Measurements from ENCODE around the gene NYNRIN.
"Not testable (repeated sequence)": the region's sequence is repeated elsewhere in the genome, so short reads cannot be mapped to it uniquely, and the experiment has no call there.

Gene NYNRIN

DNA sequence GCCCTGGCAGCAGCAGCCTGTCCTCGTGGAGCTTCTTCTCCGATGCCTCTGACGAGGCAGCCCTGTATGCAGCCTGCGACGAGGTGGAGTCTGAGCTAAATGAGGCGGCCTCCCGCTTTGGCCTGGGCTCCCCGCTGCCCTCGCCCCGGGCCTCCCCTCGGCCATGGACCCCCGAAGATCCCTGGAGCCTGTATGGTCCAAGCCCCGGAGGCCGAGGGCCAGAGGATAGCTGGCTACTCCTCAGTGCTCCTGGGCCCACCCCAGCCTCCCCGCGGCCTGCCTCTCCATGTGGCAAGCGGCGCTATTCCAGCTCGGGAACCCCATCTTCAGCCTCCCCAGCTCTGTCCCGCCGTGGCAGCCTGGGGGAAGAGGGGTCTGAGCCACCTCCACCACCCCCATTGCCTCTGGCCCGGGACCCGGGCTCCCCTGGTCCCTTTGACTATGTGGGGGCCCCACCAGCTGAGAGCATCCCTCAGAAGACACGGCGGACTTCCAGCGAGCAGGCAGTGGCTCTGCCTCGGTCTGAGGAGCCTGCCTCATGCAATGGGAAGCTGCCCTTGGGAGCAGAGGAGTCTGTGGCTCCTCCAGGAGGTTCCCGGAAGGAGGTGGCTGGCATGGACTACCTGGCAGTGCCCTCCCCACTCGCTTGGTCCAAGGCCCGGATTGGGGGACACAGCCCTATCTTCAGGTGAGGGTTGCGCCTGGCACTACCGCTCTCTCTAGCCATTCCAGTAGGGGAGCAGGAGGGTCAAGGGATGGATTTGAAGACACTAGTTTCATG, 28.7 kb upstream of the NYNRIN start:
- DNase-seq (ENCODE audit: low read depth, low spot score): no peak

DNA sequence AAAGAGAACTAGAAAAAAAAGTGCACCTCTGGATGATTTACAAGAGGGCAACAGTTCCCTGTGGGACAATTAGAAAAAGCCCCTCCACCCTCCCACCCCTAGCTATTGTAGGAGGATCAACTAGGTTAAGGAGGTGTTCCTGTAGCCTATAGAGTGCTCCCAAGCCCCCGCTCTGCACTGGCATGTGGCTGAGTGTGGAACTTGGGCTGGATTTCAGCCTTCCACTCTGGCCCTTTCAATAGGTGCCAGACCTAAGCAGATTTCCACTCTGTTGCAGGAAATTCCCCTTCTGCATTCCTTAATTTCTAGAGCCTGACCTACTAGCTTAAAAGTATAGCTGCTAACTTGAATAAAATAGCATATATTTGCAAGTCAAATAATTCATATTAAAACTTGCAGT, 28.1 kb upstream of the NYNRIN start:
- peak; percentile 49 for DNase-seq (ENCODE audit: low read depth, low spot score)

DNA sequence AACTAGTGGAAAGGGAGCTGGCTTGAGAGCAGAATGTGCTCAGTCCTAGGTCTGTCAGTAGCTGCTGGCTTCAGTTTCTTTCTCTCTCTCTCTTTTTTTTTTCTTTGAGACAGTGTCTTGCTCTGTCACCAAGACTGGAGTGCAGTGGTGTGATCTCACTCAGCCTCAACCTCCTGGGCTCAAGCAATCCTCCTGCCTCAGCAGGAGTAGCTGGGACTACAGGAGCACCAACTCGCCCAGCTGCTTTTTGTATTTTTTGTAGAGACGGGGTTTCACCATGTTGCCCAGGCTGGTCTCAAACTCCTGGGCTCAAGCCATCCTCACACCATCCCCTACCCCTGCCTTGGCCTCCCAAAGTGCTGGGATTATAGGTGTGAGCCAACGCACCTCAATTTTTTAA, 27.2 kb upstream of the NYNRIN start:
- DNase-seq (ENCODE audit: low read depth, low spot score): not testable (repeated sequence)

DNA sequence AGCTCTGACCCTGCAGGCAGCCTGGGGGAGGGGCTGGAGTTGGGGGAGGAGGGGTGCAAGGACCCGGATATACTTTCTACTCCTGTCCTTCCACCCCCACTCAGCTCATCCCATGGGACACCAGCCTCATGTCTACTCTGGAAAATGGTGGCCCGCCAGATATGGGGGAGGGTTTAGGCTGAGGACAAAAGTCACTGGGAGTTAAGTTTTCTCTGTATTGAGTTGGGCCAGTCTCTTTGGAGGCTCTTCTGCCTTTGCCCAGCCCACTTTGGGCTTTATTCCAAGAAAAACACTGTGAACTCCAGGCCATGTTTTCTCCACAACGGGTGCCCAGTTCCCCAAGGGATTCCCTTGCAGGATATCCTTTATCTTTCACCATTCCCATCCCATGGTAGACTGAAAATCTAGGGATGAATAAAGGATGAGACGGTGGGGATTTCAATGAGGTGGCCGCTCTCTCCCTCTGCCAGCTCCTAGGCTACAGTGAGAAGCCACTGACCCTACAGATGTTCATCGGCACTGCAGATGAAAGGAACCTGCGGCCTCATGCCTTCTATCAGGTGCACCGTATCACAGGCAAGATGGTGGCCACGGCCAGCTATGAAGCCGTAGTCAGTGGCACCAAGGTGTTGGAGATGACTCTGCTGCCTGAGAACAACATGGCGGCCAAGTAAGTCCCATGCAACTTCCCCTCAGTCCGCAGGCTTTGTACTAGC, 25.9 kb upstream of the NYNRIN start:
- no peak for DNase-seq (ENCODE audit: low read depth, low spot score)

DNA sequence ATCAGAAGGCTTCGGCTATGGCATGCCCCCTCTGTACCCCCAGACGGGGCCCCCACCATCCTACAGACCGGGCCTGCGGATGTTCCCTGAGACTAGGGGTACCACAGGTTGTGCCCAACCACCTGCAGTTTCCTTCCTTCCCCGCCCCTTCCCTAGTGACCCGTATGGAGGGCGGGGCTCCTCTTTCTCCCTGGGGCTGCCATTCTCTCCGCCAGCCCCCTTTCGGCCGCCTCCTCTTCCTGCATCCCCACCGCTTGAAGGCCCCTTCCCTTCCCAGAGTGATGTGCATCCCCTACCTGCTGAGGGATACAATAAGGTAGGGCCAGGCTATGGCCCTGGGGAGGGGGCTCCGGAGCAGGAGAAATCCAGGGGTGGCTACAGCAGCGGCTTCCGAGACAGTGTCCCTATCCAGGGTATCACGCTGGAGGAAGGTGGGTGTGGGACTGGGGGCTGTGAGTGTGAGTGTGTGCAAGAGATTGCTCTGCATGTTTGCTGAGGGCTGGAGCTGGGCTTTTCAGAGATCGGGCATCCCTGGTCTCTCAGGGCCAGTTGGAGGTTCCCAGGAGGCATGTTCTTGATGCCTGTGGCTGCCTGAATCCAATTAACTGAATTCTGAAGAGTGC, 22.2 kb upstream of the NYNRIN start:
- no peak for DNase-seq (ENCODE audit: low read depth, low spot score)

DNA sequence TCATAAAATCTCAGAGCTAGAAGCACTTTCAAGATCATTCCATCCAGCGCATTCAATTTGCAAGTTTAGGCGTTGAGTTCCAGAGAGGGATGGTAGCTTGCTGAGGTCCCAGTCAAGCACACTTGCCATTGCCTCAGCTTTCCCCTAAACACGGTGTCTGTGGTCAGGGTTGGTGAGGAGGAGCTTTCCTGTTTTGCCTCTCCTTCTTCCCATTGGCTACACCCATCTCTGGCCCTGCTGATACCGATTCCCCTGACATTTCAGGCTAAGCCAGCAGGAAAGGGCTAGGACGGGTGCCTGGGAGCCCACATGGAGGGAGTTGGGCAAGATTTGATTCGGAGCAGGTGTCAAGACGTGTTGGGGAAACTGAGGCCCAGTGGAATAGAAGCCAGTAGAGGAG, 21.7 kb upstream of the NYNRIN start:
- no peak for DNase-seq (ENCODE audit: low read depth, low spot score)

DNA sequence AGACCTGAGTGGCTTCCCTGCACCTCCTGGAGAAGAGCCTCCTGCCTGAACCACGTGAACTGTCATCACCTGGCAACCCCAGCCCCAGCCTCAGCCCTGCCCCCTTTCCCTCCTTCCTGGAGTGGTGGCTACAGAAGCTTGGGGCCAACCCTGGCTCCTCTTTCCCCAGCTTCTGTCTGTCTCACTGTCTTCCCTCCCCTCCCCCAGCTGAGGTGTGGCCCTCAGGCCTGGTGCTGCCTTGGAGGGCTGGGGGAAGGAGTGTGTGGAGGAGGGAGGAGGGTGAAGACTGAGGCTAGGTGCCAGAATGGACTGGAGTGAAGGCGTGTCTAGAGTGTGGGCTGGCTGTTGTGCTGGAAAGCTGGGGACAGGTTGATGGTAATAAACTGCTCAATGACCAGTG, 21.1 kb upstream of the NYNRIN start:
- no peak for DNase-seq (ENCODE audit: low read depth, low spot score)

DNA sequence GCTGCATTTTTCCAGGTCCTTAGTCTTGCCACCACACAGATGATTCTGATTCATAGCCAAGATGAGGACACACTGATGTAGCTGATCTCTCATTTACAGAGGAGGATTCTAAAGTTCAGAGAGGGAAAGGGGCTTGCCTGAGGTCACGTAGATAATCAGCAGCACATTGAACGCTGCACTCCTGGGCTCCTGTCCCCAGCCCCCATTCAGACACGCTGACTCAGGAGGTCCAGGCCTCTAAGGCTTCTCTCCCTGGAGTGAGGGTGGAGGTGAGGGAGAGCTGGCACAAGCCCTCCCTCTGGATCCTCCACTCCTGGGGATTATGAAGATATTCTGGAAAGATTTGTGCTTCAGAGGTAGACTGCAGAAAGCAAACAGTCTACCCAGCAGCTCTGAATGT, 20.5 kb upstream of the NYNRIN start:
- no peak for DNase-seq (ENCODE audit: low read depth, low spot score)

DNA sequence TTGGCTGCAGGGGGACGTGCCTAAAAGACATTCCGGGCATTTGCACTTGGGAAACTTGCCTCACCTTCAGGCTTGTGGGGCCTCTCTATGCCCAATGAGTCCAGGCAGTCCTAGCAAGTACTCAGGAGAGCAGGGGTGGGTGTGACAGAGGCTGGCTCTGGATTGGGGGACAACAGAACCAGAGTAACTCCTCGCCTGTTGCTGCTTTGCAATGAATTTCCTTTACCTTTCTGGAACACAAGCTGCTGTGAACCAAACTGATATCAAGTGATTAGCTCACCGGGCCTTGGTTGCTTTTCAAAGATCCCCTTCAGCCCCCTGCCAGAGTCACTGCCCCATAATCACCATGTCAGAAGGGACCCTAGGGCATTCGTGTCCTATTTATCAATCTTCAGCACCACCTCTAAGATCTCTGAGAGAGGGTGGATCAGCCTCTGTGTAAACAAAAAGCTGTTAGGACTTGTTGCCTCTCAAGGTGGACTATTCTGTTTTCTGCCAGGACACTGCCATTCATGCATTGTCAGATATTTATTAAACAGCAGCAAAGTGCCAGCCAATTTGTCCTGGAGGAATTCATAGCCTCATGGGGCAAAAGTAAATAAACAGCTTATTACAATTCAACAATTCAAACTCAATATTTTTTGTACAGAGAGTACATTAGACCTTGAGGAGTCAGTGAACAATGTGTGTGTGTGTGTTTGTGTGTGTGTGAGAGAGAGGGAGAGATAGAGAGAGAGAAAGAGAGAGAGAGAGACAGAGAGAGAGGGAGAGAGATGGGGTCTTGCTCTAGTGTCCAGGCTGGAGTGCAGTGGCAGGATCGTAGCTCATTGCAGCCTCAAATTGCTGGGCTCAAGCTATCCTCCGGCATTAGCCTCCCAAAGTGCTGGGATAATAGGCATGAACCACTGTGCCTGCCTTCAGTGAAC, 19.6 kb upstream of the NYNRIN start:
- no peak for DNase-seq (ENCODE audit: low read depth, low spot score)

DNA sequence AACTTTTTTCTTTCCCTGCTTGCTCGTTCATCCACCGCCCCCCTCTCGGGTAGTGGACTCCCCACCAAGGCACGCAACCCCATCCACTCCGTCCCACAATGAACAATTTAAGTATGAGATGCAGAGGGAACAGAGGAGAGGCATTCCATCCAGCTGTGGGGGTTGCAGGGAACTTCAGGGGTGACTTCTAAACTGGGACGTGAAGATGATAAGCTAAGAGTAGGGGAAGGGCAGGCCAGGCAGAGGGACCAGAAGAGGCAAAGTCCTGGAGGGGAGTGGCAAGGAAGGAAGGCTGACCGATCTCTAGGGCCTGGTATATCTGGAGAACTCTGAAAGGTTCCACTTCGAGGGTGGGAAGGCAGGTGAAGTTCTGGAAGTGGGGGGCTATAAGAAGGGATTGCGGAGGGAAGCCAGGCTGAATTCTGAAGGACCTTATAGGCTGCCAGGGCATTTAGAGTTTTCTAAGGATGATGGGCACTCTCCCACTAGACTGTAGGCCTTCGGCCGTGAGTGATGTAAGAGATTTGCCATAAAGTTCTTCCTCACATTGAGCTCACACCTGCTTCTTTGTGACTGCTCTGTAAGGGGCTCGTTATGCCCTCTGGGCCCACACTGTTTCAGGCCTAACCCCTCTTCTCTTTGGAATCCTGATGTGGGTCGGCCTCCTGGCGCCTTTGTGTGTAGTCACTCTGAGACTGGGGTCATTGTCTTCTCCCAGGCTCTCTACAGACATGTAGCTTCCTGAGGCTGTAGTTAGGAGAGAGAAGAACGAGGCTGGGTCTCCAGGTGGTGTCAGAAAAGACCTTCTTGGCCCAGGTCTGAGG, 18.7 kb upstream of the NYNRIN start:
- no peak for DNase-seq (ENCODE audit: low read depth, low spot score)

DNA sequence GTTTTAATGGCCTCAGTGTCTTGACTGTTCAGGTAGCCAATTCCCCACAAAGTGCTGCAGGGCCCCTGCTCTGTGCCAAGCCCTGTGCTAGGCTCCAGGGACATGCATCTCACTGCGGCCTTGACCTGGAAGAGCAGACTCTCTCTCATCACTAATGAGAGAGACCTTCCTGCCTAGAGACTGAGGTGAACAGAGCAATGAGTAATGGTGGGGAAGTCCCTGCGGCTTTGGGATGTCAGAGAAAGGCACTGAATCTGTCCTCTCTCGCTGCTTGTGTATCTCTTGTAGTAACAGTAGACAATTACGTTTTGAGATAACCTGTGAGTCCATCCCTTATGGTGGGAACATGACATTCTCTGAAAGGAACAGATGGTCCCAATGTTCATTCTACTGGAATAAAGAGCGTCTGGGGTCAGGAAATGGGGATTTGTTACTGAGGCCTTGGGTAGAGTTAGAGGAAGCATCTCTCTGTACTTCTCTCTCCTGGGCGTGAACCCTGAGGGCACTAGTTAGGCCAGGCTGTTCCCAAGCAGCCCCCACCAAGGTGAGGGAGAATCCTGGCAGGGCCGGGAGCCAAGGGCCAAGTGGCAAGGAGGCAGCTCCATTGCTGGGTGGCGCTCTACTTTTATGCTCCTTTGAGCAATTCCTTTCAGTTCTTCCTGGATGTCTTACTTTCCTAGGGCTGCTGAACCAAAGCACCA, 17.3 kb upstream of the NYNRIN start:
- DNase-seq (ENCODE audit: low read depth, low spot score): no peak

DNA sequence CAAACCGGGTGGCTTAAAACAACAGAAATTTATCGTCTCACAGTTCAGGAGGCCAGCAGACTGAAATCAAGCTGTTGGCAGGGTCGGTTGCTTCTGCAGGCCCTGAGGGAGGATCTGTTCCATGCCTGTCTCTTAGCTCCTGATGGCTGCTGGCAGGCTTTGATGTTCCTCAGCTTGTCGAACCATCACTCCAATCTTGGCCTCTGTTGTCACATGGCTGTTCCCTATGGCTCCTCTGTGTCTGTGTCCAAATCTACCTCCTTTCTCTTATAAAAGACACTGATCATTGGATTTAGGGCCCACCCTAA, 16.8 kb upstream of the NYNRIN start:
- DNase-seq (ENCODE audit: low read depth, low spot score): no peak

DNA sequence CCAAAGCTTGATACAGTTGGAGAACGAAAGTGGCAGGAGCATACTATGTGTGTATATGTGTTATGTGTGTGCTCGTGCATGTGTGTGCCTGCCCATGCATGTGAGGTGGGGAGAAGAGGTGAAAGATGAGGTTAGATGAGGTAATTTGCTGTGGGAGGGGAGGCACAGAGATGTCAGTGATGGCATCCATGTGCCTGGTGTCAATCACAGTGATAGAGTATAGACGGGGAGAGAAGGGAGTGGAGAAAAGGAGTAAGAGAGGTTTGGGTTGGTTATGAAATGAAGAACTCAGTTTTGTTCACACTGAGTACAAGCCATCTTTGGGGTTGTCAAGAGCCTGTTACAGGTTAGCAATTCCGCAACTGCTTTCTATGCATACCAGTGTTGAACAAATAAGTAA, 14.6 kb upstream of the NYNRIN start:
- no peak for DNase-seq (ENCODE audit: low read depth, low spot score)

DNA sequence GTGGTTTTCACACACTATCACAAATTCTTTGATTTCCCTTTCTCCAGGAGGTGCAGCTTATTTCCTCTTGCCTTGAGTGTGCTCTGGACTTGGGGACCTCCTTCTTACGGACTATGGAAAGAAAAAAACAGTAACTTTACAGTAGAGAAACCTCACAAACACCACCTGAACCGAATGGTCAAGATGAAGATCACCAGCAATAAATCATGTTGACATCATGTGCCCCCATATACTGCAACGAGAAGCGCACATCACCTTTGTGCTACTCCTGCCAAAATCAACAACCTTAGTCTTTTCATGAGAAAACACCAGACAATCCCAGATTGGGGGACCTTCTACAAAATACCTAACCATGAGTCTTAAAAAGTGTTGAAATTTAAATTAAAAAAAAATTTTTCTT, 13.3 kb upstream of the NYNRIN start:
- DNase-seq (ENCODE audit: low read depth, low spot score): no peak

DNA sequence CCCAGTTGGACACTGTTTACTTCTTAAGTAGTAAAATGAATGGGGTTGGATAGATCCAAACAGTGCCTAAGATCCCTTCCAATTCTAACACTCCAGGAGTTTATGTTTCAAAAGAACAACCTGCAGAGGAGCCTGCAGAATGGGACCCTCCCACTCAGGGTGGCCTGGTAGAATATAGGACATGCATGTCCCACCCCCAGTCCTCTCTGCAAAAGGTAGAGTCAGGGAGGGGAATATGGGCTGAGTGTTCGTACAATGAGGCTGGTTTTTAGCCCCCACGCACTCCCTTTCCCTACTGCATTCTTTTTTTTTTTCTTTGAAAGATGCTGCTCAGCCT, 11.8 kb upstream of the NYNRIN start:
- DNase-seq (ENCODE audit: low read depth, low spot score): no peak

DNA sequence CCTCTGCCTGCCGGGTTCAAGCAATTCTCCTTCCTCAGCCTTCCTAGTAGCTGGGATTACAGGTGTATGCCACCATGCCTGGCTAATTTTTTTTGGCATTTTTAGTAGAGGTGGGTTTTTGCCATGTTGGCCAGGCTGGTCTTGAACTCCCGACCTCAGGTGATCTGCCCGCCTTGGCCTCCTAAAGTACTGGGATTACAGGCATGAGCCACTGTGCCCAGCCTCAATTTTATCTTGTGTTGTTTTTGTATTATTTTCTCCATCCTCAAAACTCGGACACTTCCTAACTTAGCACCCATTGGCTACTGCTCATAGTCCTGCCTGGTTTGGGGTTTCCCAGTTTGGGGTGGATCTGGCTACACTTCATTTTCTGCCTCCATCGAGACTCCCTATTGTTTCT, 11.2 kb upstream of the NYNRIN start:
- not testable (repeated sequence) for DNase-seq (ENCODE audit: low read depth, low spot score)

DNA sequence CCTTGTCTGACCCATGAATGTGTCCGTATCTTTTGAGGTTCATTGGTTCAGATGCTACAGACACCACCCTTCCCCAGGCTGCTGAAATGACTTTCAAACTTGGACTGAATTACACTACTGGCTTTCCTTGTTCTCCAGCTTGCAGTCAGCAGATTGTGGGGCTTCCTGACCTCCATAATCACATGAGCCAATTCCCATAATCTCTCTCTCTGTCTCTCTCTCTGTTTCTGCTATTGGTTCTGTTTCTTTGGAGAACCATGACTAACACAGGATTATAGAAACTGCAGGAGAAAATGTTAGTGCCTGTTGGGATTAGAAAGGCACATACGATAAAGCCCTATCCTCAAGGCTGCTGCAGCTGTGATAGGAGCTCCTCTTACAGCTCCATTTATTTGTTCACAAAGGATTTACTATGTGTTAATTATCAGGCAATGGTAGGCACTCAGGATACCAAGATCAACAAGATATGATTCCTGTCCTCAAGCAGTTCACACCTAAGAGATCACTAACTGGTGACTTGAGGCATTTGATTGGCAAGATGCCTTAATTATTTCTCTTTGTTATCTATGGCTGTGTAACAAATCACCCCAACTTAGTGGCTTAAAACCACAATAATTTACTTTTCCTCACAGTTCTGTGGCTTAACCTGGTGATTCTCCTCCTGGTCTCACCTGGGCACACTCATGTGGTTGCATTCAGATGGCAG, 10.2 kb upstream of the NYNRIN start:
- DNase-seq (ENCODE audit: low read depth, low spot score): no peak

DNA sequence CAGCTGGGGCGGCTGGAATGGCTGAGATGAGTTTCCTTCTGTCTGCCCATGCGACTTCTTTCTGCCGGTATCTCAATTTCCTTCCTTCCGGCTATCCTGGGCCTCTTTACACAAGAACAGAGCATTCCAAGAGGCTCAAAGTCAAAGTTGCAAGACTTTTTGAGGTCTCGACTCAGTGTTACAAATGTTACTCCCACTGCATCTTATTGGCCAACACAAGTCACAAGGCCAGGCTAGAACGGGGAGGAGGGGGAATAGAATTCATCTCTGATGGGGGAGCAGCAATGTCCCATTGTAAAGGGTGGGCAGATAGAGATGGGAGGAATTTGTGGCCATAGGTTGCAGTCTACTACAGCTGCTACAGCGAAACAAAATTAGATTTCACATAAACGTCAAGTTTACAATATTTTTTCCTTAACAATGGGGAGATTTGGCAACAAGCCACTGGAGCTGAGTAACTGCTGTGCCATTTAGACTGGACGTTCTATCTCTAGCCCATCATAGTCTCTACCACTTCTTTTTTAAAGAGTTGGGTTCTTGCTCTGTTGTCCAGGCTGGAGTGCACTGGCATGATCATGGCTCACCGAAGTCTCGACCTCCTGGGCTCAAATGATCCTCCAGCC, 9.5 kb upstream of the NYNRIN start:
- peak; percentile 26 for DNase-seq (ENCODE audit: low read depth, low spot score)

DNA sequence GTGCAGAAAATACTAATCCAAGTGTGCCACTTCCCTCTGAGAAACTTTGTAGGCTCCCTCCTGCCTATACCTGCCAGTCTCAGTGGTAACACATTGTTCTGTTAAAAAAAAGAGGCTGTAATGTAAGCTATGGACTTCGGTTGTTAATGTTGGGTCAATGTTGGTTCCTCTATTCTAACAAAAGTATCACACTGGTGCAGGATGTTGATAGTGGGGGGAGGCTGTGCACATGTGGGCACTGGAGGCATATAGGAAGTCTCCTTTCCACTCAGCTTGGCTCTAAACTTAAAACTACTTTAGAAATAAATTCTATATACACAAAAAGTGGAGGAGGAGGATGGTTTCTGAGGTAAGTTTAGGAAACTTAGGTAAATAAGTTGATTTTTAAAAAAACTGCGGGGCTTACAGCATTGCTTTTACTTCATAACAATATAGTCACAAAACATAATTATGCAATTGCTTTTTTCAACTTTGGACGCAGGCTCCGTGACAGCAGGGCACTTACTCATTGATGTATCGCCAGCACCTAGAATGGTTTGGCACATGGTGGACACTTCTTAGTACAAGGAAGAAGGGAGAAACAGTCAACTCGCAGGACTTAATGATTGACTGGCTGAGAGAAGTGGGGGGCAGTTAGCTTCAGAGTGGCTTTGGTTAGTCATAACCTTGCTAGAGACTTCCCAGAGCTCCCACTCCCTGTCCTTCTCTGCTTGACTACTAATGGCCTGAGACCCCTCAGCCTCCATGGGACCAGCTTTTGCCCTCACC, 7.9 kb upstream of the NYNRIN start:
- DNase-seq (ENCODE audit: low read depth, low spot score): no peak

Data from astrocyte of the hippocampus (primary cell).